Neural progenitor cell (in vitro differentiated cells): ENCODE measurements around the gene ARHGEF6. TPM values are rescaled to one million over a fixed set of nuclear protein-coding genes. Genes with fewer than 3 reads are reported as not detected.

Source experiments
- DNase-seq: peaks from one replicate; pipeline ENCODE4 v3.0.0-alpha.2; 2016; ENCODE audit warnings: low spot score
- H2AFZ ChIP-seq: fragments of 200-600 bp; sonication (generic); replicated peaks from 2 replicates; pipeline ENCODE4 v1.6.1; 2016; ENCODE audit warnings: antibody characterized with exemption
- H3F3A ChIP-seq: fragments of 200-600 bp; sonication (generic); 2 replicates; pipeline ENCODE4 v1.6.1; 2016; ENCODE audit warnings: antibody characterized with exemption, low read depth
- H3K27ac ChIP-seq: fragments of 200-600 bp; sonication (generic); 2 replicates; pipeline ENCODE4 v1.5.1; 2016; ENCODE audit warnings: mild to moderate bottlenecking
- H3K27me3 ChIP-seq: fragments of 200-600 bp; sonication (generic); 2 replicates; pipeline ENCODE4 v1.6.1; 2016; ENCODE audit warnings: mild to moderate bottlenecking, moderate library complexity
- H3K36me3 ChIP-seq: fragments of 200-600 bp; sonication (generic); 2 replicates; pipeline ENCODE4 v1.5.1; 2016
- H3K4me1 ChIP-seq: fragments of 200-600 bp; sonication (generic); 2 replicates; pipeline ENCODE4 v1.6.1; 2016; ENCODE audit warnings: mixed run types
- H3K4me2 ChIP-seq: fragments of 200-600 bp; sonication (generic); 2 replicates; pipeline ENCODE4 v1.6.1; 2016
- H3K4me3 ChIP-seq: fragments of 200-600 bp; sonication (generic); 2 replicates; pipeline ENCODE4 v1.5.1; 2016
- H3K79me2 ChIP-seq: fragments of 200-600 bp; sonication (generic); 2 replicates; pipeline ENCODE4 v1.6.1; 2016; ENCODE audit warnings: low read depth
- H3K9ac ChIP-seq: fragments of 200-600 bp; sonication (generic); 2 replicates; pipeline ENCODE4 v1.6.1; 2016
- H3K9me3 ChIP-seq: fragments of 200-600 bp; sonication (generic); 2 replicates; pipeline ENCODE4 v1.5.1; 2016; ENCODE audit warnings: low read depth
- H4K20me1 ChIP-seq: fragments of 200-600 bp; sonication (generic); 2 replicates; pipeline ENCODE4 v1.6.1; 2016; ENCODE audit warnings: low read depth
- H3K27ac Mint-ChIP-seq: 3 replicates; pipeline ENCODE4 v1.8.0; 2021; ENCODE audit warnings: mixed read lengths
- H3K27me3 Mint-ChIP-seq: 2 replicates; pipeline ENCODE4 v1.8.0; 2022; ENCODE audit warnings: low read depth, mild to moderate bottlenecking, inconsistent platforms, moderate library complexity, mixed read lengths; ENCODE audit not compliant: insufficient read depth
- H3K36me3 Mint-ChIP-seq: 3 replicates; pipeline ENCODE4 v1.8.0; 2021; ENCODE audit warnings: mixed read lengths
- H3K4me1 Mint-ChIP-seq: 3 replicates; pipeline ENCODE4 v1.8.0; 2021; ENCODE audit warnings: mixed read lengths
- H3K4me3 Mint-ChIP-seq: 3 replicates; pipeline ENCODE4 v1.8.0; 2021; ENCODE audit warnings: mild to moderate bottlenecking, moderate library complexity, mixed read lengths
- H3K9me3 Mint-ChIP-seq: 3 replicates; pipeline ENCODE4 v1.8.0; 2020; ENCODE audit warnings: mixed read lengths
- CTCF ChIP-seq: fragments of 200-600 bp; sonication (generic); IDR thresholded peaks from 2 replicates; pipeline ENCODE4 v1.5.1; 2017; ENCODE audit warnings: antibody characterized with exemption, mild to moderate bottlenecking
- EZH2 ChIP-seq: fragments of 200-600 bp; sonication (generic); IDR thresholded peaks from 2 replicates; pipeline ENCODE4 v1.6.1; 2017; ENCODE audit warnings: antibody characterized with exemption, mild to moderate bottlenecking, moderate library complexity
- EZH2phosphoT487 ChIP-seq: fragments of 200-600 bp; sonication (generic); IDR thresholded peaks from 2 replicates; pipeline ENCODE4 v1.6.1; 2017; ENCODE audit warnings: antibody characterized with exemption
- total RNA-seq: library from RNA; depleted of rRNA; stranded (reverse); fragments of >200 nt; gene quantifications from 2 replicates; pipeline ENCODE4 v1.2.3, GENCODE V29; 2015; ENCODE audit warnings: low replicate concordance

Gene ARHGEF6
- total RNA-seq, 1 donor from 2014 or later, result 3.2 TPM

GRCh38 chrX:136667446-136668168 lies 113.1 kb downstream of the ARHGEF6 start:
- no peaks in the 10 kb centered on the region for H3K79me2 ChIP-seq
- H3K27ac ChIP-seq, result no peak overlapping the region
- H3K9ac ChIP-seq, result no peak overlapping the region
- no peaks in the 10 kb centered on the region for H4K20me1 ChIP-seq
- no peak overlapping the region for H3K4me2 ChIP-seq
- H3K4me3 ChIP-seq, result no peak overlapping the region
- Mint-ChIP-seq H3K27me3 (no peaks in the 10 kb centered on the region), H3K27ac (no peak overlapping the region), H3K4me1 (no peaks in the 10 kb centered on the region), H3K36me3 (no peaks in the 10 kb centered on the region), H3K9me3 (peaks cover 5% of the 10 kb centered on the region), H3K4me3 (no peak overlapping the region)
- H3K9me3 ChIP-seq, result peaks cover 9% of the 10 kb centered on the region
- DNase-seq, result no peak
- no peaks in the 10 kb centered on the region for H3K36me3 ChIP-seq
- H3F3A ChIP-seq, result no peaks in the 10 kb centered on the region
- TF ChIP-seq EZH2phosphoT487 (no peak), CTCF (no peak), EZH2 (no peak)
- H3K27me3 ChIP-seq, result no peaks in the 10 kb centered on the region
- H2AFZ ChIP-seq, result no peak overlapping the region
- no peaks in the 10 kb centered on the region for H3K4me1 ChIP-seq

GRCh38 chrX:136666088-136666487 lies 114.6 kb downstream of the ARHGEF6 start:
- peaks cover 5% of the 10 kb centered on the region for H3K9me3 Mint-ChIP-seq
- no peak overlapping the region for H3K27ac Mint-ChIP-seq
- no peaks in the 10 kb centered on the region for H3K27me3 Mint-ChIP-seq

GRCh38 chrX:136665258-136665900 lies 115.4 kb downstream of the ARHGEF6 start:
- Histone ChIP-seq H2AFZ (no peak overlapping the region), H4K20me1 (no peaks in the 10 kb centered on the region), H3K4me3 (no peak overlapping the region), H3K36me3 (no peaks in the 10 kb centered on the region), H3K9ac (no peak overlapping the region), H3K27me3 (no peaks in the 10 kb centered on the region), H3K4me2 (no peak overlapping the region), H3K27ac (no peak overlapping the region), H3F3A (no peaks in the 10 kb centered on the region), H3K9me3 (peaks cover 9% of the 10 kb centered on the region), H3K4me1 (no peaks in the 10 kb centered on the region), H3K79me2 (no peaks in the 10 kb centered on the region)
- Mint-ChIP-seq H3K27me3 (peaks cover 2% of the 10 kb centered on the region), H3K4me3 (no peak overlapping the region), H3K27ac (no peak overlapping the region), H3K9me3 (peaks cover 5% of the 10 kb centered on the region), H3K4me1 (no peaks in the 10 kb centered on the region), H3K36me3 (no peaks in the 10 kb centered on the region)
- TF ChIP-seq EZH2phosphoT487 (no peak), EZH2 (no peak), CTCF (no peak)
- DNase-seq, result no peak

More at GRCh38 chrX:136666088-136666487, 114.6 kb downstream of the ARHGEF6 start:
- Histone ChIP-seq H4K20me1 (no peaks in the 10 kb centered on the region), H3K4me3 (no peak overlapping the region), H3K27ac (no peak overlapping the region), H3K79me2 (no peaks in the 10 kb centered on the region), H3K9ac (no peak overlapping the region), H3K4me1 (no peaks in the 10 kb centered on the region), H3K4me2 (no peak overlapping the region), H3K36me3 (no peaks in the 10 kb centered on the region), H3K9me3 (peaks cover 9% of the 10 kb centered on the region), H3F3A (no peaks in the 10 kb centered on the region), H3K27me3 (no peaks in the 10 kb centered on the region), H2AFZ (no peak overlapping the region)
- no peak for TF ChIP-seq EZH2phosphoT487
- H3K36me3 Mint-ChIP-seq, result no peaks in the 10 kb centered on the region
- no peak for DNase-seq
- H3K4me1 Mint-ChIP-seq, result no peaks in the 10 kb centered on the region
- no peak overlapping the region for H3K4me3 Mint-ChIP-seq

GRCh38 chrX:136662976-136663375 lies 117.8 kb downstream of the ARHGEF6 start:
- Histone ChIP-seq H4K20me1 (no peaks in the 10 kb centered on the region), H3K36me3 (no peaks in the 10 kb centered on the region), H3K9me3 (peaks cover 9% of the 10 kb centered on the region), H3K9ac (no peak overlapping the region), H3K4me2 (no peak overlapping the region), H3F3A (no peaks in the 10 kb centered on the region), H2AFZ (no peak overlapping the region), H3K4me1 (no peaks in the 10 kb centered on the region), H3K27me3 (no peaks in the 10 kb centered on the region), H3K4me3 (no peak overlapping the region), H3K27ac (no peak overlapping the region), H3K79me2 (no peaks in the 10 kb centered on the region)
- no peak overlapping the region for H3K4me3 Mint-ChIP-seq
- no peaks in the 10 kb centered on the region for H3K36me3 Mint-ChIP-seq
- no peaks in the 10 kb centered on the region for H3K4me1 Mint-ChIP-seq
- H3K27ac Mint-ChIP-seq, result no peak overlapping the region
- H3K9me3 Mint-ChIP-seq, result peaks cover 5% of the 10 kb centered on the region
- DNase-seq, result no peak
- TF ChIP-seq EZH2phosphoT487 (no peak), CTCF (no peak), EZH2 (no peak)
- peaks cover 2% of the 10 kb centered on the region for H3K27me3 Mint-ChIP-seq
